ACHN (cell line): ENCODE measurements around the gene HOXB5.

Experiments used
- DNase-seq: peaks from one replicate; pipeline ENCODE4 v3.0.0-alpha.2; 2015
- in situ Hi-C: cut with HindIII; loops from 2 replicates; pipeline ENCODE4 v1.10.0; 2017; ENCODE audit warnings: low sequenced_read_pairs, low pct_ligation_motif_present, low pct_unique_long_range_greater_than_20kb

Gene HOXB5

DNA sequence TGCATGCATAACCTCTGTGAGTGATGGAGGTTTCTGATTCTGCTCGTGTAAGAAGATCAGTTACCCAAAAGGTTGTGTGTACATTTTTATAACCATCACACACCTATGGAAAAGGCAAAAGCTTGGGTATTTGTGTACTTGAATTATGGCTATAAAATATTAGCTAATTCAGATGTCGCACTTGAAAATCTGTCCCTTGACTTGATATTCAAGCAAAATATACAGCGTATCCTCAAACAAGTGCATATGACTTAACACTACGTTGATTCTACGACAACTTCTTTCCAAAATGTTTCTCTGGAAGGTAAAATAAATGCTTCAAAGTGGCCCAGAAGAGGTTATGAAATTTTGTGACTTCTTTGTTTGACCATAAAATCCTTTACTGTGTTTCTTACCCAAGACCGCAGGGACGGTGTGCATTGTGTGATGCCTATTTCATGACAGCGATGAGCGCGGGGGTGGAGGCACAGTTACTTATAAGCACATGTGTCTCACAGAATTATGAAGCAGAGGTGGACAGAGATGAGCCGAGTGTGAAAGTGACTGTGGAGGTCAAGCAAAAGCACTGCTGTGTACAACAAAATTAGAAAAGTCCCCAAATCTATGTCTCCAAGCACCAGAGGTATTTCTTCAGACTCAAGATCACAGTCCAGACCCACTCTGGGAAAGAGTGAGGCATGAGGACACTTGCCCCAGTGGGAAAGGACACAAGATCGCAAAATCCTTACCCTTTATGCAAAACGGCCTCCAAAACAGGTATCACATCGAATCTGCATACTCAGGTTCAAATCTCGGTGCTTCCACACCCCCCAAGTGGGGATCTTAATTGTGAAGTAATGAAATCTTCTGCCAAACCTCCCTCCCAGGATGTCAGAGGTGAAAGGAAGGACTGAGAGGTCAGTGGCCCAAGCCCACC, 36.7 kb upstream of the HOXB5 start:
- in situ Hi-C loops = no loop called here
- no peak for DNase-seq

DNA sequence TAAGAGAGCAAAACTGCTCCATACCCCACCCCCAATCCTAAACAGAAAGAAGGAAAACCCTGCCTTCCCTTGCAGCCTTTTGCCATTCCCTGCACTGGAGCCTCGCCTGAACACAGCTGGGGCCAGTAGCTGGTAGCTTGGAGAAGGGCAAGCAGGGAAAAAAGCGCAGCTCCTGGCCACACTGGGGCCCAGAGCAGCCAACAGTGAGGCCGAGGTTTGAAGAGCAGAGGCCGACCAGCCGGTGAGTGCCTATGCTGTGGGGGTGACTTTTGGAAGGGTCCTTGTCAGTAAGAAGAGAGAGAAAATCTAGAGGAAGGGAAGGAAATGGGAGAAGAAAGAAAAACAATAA, 35.8 kb upstream of the HOXB5 start:
- in situ Hi-C loops = no loop called here
- no peak for DNase-seq

GRCh38 chr17:48628649-48629410, 35.3 kb upstream of the HOXB5 start:
- in situ Hi-C loops = no loop called here
- DNase-seq = no peak

DNA sequence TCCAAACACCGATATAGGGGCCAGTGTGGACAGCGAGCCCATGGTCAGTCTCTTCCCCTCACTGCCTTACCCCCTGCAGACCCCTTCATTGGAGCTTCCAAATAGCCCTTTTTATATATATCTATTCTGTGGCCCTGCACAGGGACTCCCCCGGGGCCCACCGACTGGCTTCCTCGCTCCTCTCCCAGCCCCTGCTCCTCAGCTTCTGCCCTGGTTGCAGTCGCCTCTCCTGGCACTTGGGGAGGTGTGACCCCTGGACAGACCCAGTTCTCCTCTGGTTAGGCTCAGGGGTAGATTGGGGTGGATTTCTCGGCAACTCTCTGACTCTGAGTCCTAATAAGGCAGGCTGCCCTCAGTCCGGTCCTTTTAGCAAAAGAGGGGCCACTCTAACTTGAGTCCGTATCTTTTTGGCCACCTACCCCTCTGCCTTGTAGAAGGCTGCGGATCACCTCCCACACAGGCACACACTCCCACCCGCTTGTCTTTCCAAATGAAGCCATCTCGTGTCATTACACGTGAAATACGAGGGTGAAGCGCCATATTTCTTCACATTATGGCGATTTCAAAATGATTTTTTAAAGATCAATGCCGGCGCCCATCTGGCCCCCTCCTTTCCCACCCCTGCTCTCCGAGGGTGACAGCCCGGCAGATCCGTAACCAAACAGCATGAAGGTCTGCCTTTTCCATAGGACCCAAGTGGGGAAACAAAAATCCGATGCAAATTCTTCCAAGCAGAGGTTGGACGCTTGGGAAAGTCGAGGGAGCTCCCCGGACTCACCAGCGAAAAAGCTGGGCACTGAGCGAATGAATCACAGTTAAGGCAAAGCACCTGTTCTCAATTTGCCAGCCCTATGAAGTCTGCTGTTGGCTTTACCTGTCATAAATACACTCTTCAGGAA, 34.3 kb upstream of the HOXB5 start:
- in situ Hi-C loops = no loop called here

DNA sequence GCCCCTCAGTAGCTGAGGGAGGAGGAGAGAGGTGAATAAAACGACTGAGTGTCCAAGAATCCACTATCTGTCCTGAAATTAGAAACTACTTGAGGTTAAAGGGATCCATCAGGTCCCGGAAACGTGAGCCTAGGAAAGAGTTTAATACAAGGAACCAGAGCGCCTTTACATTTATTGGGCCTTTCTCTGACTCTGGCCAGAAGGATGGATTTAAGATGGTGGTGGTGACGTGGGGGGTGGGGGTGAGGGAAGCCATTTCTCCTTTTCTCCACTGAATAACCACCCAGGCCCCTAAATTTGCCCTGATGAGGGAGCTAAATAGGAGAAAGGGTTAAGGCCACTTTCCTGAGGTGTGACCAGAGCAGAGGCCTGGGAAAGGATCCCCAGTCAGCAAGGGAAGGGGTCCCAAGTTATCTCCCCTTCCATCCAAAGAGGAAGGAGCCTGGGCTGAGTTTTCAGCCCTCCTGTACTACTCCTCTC, 33.6 kb upstream of the HOXB5 start:
- in situ Hi-C loops = no loop called here
- DNase-seq = no peak

More for the DNA sequence above, 34.3 kb upstream of the HOXB5 start:
- DNase-seq = no peak

- DNase-seq = peak; percentile 96
- in situ Hi-C loops = no loop called here
Observed at GRCh38 chr17:48626245-48627117, 32.9 kb upstream of the HOXB5 start, which contains the start of gene HOXB9. Gene HOXB9, minus strand, starts transcription at chr17:48626358. Its CDS starts 89 bp downstream, at chr17:48626269.

GRCh38 chr17:48625495-48626244, 32.1 kb upstream of the HOXB5 start:
- DNase-seq = peak; percentile 77
- in situ Hi-C loops = no loop called here

DNA sequence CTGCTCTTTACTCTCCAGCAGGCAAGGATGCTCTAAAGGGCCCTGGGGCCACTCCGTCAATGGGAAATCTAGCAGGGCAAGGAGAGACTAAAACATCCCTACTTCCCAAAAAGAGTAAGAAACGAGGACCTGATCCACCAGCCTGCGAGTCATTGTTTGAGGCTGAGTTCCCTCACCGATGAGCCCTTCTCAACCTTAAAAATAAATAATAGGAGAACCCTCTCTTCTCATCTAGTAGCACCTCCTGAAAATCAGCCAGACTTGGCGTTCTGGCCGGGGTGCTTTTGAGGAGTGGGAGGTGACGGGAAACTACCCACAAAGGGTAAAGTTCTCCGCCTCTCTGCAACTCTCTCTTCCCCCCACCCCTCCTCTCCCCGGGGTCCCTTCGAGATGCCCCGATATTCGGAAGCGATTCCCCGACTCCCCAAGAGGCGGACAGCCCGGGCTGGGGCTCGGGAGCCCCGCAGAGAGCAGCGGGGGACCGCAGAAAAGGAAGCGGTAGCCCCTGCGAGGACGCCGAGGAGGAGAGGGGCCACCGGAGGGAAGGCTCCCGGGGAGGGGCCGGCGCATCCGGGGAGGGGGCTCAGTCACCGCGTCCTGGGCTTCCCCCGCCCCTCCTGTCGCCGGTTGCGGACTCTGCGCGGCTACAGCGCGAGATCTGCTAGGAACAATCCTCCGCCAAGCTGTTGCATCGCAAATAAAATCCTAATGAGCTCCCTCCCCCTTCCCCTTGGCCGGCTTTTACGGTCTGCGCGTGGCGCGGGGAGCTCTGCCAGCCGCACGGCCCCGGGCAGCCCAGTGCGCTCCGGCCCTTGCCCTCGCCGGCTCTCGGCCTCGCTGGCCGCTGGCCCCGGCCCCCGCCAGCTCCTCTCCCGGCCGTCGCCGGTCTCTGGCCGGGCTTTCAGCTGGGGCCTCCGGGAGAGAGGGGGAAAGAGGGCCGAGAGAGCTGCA, 31.2 kb upstream of the HOXB5 start:
- in situ Hi-C loops = no loop called here
- DNase-seq = peak; percentile 62

DNA sequence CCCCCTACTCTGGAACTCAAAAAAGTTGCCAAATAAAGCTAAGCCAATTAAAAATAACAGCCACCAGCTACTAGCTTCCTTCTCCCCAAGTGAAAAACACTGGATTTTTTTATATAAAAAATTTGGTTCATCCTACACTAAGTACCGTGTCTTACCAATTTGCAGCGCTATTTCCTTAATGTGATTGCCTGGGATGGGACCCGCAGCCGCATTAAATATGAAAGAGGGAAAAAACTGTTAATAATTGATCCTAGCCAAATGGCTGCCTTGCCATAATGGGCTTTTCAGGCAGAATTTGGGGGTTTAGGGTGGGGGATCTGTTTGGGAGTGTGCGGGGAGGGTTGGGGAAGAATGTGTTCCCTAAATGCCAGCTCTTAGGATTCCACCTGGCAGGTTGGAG, 30.5 kb upstream of the HOXB5 start:
- DNase-seq = no peak
- in situ Hi-C loops = no loop called here

DNA sequence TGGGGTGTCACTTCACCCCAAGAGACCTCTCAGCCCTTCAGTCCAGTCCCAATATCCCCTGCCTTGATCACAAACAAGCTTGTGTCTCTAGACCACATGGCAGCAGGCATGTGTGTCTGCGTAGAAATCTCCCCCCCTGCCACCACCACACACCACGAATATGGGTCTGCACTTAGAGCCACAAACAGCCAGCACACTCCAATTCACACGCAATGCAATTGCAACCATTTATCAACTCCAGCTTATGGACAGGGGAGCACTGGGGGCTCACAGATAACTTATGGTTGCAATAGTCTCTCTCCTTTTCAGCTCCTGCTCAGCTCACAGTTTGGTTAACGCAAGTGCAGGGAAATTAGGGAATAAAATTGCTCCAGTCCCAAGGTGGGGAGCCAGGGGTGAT, 30.0 kb upstream of the HOXB5 start:
- in situ Hi-C loops = no loop called here
- no peak for DNase-seq

DNA sequence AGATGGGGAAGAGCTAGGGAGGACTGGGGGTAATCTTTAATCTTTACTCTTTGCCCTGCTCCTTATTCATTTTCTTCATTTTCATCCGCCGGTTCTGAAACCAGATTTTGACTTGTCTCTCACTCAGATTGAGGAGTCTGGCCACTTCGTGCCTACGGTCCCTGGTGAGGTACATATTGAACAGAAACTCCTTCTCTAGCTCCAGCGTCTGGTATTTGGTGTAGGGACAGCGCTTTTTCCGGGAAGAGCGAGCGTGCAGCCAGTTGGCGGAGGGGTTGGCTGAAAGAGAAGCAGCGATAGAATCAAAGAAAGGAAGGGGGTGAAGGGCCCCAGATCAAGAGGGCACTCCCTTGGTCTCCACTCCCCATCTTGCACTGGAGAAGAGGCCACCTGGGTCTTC, 29.3 kb upstream of the HOXB5 start:
- in situ Hi-C loops = no loop called here
- DNase-seq = no peak

- in situ Hi-C loops = no loop called here
- DNase-seq = no peak
Observed at GRCh38 chr17:48621410-48622392, 28.1 kb upstream of the HOXB5 start.

GRCh38 chr17:48620461-48621139, 27.0 kb upstream of the HOXB5 start:
- no peak for DNase-seq
- in situ Hi-C loops = no loop called here

- in situ Hi-C loops = no loop called here
- no peak for DNase-seq
Observed at GRCh38 chr17:48619826-48620449, 26.4 kb upstream of the HOXB5 start.
